LNCaP clone FGC (cell line): ENCODE results near the gene HSD17B14.
A peak's percentile ranks its signal among the peaks of the same experiment; 100 is the strongest.
"Not testable (repeated sequence)": the region's sequence is repeated elsewhere in the genome, so short reads cannot be mapped to it uniquely, and the experiment has no call there.

Source experiments
- DNase-seq: peaks from one replicate; pipeline ENCODE4 v3.0.0-alpha.2; 2011; ENCODE audit warnings: low read depth
- H3K4me3 ChIP-seq: 2 replicates; pipeline ENCODE4 v1.5.1; 2011; ENCODE audit warnings: mild to moderate bottlenecking, low read depth, low read length, control low read depth
- TF ChIP-seq, protein P1 (sequence below): IDR thresholded peaks from 2 replicates; pipeline ENCODE4 v1.5.1; 2012; ENCODE audit warnings: mild to moderate bottlenecking; ENCODE audit not compliant: control insufficient read depth, insufficient read depth; ENCODE audit errors: extremely low read depth

The HSD17B14 gene

DNA sequence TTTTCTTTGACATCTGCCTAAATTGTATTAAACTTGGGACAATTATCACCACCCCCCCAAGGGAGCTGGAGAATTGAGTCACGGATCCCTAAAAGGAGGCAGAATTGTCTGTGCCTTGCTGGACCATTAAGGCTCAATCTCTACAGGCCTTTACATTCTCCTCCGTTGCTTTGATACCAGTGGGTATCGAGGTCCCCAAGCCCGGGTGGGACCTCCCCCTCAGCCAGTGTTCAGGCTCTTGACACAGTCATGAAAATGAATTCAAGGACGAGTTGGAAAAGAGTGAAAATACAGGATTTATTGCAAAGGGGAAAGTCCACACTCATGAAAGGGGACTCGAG is 41.5 kb upstream of the HSD17B14 start:
- no peak overlapping the region for H3K4me3 ChIP-seq
- no peak for DNase-seq
- TF ChIP-seq, protein P1, sequence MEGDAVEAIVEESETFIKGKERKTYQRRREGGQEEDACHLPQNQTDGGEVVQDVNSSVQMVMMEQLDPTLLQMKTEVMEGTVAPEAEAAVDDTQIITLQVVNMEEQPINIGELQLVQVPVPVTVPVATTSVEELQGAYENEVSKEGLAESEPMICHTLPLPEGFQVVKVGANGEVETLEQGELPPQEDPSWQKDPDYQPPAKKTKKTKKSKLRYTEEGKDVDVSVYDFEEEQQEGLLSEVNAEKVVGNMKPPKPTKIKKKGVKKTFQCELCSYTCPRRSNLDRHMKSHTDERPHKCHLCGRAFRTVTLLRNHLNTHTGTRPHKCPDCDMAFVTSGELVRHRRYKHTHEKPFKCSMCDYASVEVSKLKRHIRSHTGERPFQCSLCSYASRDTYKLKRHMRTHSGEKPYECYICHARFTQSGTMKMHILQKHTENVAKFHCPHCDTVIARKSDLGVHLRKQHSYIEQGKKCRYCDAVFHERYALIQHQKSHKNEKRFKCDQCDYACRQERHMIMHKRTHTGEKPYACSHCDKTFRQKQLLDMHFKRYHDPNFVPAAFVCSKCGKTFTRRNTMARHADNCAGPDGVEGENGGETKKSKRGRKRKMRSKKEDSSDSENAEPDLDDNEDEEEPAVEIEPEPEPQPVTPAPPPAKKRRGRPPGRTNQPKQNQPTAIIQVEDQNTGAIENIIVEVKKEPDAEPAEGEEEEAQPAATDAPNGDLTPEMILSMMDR = no peak

DNA sequence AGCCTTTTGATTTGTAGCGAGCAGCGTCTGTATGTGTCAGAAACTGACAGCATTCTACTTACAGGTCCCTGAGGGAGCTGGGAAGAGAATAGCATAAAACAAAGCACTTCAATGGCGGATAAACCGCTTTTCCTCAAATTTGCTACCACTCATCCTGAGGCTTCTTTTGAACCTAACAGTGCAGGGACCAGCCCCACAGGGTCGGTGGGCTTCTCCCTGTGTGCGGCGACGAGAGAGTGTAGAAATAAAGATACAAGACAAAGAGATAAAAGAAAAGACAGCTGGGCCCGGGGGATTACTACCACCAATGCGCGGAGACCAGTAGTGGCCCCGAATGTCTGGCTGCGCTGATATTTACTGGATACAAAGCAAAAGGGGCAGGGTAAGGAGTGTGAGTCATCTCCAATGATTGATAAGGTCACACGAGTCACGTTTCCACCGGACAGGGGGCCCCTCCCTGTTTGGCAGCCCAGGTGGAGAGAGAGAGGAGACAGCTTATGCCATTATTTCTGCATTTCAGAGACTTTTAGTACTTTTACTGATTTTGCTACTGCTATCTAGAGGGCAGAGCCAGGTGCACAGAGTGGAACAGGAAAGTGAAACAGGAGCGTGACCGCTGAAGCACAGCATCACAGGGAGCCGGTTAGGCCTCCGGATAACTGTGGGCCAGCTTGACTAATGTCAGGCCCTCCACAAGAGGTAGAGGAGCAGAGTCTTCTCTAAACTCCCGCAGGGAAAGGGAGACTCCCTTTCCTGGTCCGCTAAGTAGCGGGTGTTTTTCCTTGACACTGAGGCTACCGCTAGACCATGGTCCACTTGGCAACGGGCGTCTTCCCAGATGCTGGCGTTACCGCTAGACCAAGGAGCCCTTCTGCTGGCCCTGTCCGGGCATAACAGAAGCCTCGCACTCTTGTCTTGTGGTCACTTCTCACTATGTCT is 40.0 kb upstream of the HSD17B14 start:
- not testable (repeated sequence) for DNase-seq, H3K4me3 ChIP-seq

DNA sequence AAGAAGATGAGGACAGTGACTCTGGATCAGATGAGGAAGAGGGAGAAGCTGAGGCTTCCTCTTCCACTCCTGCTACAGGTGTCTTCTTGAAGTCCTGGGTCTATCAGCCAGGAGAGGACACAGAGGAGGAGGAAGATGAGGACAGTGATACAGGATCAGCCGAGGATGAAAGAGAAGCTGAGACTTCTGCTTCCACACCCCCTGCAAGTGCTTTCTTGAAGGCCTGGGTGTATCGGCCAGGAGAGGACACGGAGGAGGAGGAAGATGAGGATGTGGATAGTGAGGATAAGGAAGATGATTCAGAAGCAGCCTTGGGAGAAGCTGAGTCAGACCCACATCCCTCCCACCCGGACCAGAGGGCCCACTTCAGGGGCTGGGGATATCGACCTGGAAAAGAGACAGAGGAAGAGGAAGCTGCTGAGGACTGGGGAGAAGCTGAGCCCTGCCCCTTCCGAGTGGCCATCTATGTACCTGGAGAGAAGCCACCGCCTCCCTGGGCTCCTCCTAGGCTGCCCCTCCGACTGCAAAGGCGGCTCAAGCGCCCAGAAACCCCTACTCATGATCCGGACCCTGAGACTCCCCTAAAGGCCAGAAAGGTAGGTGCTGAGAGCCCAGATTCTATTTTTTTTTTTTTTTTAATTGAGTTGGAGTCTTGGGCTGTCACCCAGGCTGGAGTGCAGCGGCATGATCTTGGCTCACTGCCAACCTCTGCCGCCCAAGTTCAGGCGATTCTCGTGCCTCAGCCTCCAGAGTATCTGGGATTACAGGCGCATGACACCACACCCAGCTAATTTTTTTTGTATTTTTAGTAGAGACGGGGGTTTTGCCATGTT is 38.2 kb upstream of the HSD17B14 start:
- DNase-seq = no peak
- TF ChIP-seq, protein P1 = no peak
- no peak overlapping the region for H3K4me3 ChIP-seq

DNA sequence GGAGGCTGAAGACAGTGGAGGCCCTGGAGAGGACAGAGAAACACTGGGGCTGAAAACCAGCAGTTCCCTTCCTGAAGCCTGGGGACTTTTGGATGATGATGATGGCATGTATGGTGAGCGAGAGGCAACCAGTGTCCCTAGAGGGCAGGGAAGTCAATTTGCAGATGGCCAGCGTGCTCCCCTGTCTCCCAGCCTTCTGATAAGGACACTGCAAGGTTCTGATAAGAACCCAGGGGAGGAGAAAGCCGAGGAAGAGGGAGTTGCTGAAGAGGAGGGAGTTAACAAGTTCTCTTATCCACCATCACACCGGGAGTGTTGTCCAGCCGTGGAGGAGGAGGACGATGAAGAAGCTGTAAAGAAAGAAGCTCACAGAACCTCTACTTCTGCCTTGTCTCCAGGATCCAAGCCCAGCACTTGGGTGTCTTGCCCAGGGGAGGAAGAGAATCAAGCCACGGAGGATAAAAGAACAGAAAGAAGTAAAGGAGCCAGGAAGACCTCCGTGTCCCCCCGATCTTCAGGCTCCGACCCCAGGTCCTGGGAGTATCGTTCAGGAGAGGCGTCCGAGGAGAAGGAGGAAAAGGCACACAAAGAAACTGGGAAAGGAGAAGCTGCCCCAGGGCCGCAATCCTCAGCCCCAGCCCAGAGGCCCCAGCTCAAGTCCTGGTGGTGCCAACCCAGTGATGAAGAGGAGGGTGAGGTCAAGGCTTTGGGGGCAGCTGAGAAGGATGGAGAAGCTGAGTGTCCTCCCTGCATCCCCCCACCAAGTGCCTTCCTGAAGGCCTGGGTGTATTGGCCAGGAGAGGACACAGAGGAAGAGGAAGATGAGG is 37.4 kb upstream of the HSD17B14 start:
- DNase-seq = no peak
- H3K4me3 ChIP-seq = peak overlapping the region; percentile 94
- TF ChIP-seq, protein P1 = no peak

DNA sequence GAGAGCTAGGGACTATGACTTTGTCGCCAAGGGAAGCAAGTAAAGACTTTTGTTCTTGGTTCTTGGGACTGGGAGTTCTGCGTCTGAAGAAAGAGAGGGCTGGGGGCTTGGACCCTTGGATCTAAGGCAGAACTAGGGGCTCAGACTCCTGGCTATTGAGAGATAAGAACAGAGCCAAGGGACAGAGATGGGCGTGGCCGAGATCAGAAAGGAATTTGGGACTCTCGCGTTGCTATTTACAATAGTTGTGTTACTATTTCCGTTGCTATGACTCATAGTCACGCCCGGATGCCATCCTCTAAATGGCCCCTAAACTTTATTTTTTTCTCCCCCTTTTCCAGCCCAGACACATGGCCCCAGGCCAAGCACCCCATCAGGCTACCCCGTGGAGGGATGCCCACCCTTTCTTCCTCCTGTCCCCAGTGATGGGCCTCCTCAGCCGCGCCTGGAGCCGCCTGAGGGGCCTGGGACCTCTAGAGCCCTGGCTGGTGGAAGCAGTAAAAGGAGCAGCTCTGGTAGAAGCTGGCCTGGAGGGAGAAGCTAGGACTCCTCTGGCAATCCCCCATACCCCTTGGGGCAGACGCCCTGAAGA is 36.7 kb upstream of the HSD17B14 start:
- peak; percentile 46 for DNase-seq
- TF ChIP-seq, protein P1 = no peak
- H3K4me3 ChIP-seq = peak overlapping the region; percentile 94

DNA sequence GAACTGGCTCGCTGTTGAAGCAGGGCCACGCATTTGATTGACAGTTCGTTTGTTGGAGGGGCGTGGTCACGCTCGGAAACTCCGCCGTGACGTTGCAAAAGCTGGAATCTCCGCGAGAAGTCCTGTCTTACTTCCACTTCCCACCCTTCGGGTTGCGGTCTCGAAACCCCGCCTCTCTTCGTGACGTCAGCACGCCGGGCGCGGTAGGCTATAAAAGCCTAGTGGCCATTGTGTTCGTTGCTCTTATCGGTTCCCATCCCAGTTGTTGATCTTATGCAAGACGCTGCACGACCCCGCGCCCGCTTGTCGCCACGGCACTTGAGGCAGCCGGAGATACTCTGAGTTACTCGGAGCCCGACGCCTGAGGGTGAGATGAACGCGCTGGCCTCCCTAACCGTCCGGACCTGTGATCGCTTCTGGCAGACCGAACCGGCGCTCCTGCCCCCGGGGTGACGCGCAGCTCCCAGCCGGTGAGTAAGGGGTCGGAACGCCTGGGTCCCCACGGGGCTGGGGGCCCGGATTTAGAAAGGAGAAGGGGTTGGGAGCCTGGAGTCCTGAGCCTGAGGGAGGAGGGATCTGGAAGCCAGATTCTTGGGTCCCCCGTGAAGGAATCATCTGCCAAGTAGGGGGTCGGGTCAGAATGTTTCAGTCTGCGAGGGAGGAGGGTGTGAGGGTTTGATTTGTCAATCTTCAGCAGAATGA is 36.0 kb upstream of the HSD17B14 start, which contains the start of gene PPP1R15A:
PPP1R15A (plus strand) TSS at position 240 of the 702 bp plus-strand sequence. CDS start 813 bp downstream, outside the sequence.
- TF ChIP-seq, protein P1 = no peak
- DNase-seq = peak; percentile 80

DNA sequence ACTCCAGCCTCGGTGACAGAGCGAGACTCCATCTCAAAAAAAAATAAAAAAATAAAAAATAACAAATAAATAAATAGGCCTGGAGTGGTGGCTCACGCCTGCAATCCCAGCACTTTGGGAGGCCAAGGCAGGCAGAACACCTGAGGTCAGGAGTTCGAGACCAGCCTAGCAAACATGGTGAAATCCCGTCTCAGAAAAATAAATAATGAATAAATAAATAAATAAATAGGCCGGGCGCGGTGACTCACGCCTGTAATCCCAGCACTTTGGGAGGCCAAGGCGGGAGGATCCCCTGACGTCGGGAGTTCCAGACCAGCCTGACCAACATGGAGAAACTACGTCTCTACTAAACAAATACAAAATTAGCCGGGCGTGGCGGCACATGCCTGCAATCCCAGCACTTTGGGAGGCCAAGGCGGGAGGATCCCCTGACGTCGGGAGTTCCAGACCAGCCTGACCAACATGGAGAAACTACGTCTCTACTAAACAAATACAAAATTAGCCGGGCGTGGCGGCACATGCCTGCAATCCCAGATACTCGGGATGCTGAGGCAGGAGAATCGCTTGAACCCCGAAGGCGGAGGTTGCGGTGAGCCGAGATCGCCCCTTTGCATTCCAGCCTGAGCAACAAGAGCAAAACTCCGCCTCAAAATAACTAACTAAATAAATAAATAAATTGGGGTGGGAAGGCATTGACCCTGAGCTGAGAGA is 35.3 kb upstream of the HSD17B14 start:
- not testable (repeated sequence) for DNase-seq, H3K4me3 ChIP-seq

More for the DNA sequence above, 36.0 kb upstream of the HSD17B14 start, which contains the start of gene PPP1R15A:
- H3K4me3 ChIP-seq = peak within 1 kb of the TSS; percentile 94
